IMR-90 (cell line): ENCODE measurements around the gene KIF16B. TPM values are rescaled to one million over a fixed set of nuclear protein-coding genes. Genes with fewer than 3 reads are reported as not detected.

Experiments
- ATAC-seq: fragments of 200-7000 bp; cut with Tn5 transposase; 2 replicates; pipeline ENCODE4 v1.9.1; 2020; ENCODE audit warnings: low read depth, mild to moderate bottlenecking, moderate library complexity
- BruUV-seq: library from RNA; stranded (reverse); fragments of 400-500 nt; replicated peaks from 2 replicates; lab custom pipeline; 2021; lab: Mats Ljungman, UMichigan
- CTCF ChIA-PET: fragments of 300-600 bp; formaldehyde crosslinking; extraction: SDS; loops from one replicate; lab custom pipeline; 2021; ENCODE audit warnings: antibody characterized with exemption; lab: Yijun Ruan, JAX
- POLR2A ChIA-PET: fragments of 300-600 bp; sonication (Branson Sonifier 250); formaldehyde crosslinking; loops from one replicate; lab custom pipeline; 2022; ENCODE audit warnings: antibody characterized with exemption; ENCODE audit not compliant: unreplicated experiment; lab: Charles Lee
- DNase-seq: peaks from one replicate; pipeline ENCODE4 v3.0.0; 2013
- H2AFZ ChIP-seq: replicated peaks from 2 replicates; pipeline ENCODE3; 2013; ENCODE audit warnings: low read length, mild to moderate bottlenecking; ENCODE audit not compliant: poor library complexity
- H2AK5ac ChIP-seq: 2 replicates; pipeline ENCODE4 v1.6.1; 2013; ENCODE audit warnings: low read depth, low read length, inconsistent platforms
- H2AK9ac ChIP-seq: replicated peaks from 2 replicates; pipeline ENCODE3; 2013; ENCODE audit warnings: mild to moderate bottlenecking, low read depth, low read length, moderate library complexity; ENCODE audit not compliant: poor library complexity
- H2BK120ac ChIP-seq: 2 replicates; pipeline ENCODE4 v1.6.1; 2013; ENCODE audit warnings: low read depth, low read length, inconsistent platforms
- H2BK15ac ChIP-seq: 3 replicates; pipeline ENCODE4 v1.6.1; 2013; ENCODE audit warnings: low read depth, low read length, inconsistent platforms
- H2BK20ac ChIP-seq: 2 replicates; pipeline ENCODE4 v1.6.1; 2013; ENCODE audit warnings: low read depth, mild to moderate bottlenecking, inconsistent platforms, low read length, moderate library complexity
- H2BK5ac ChIP-seq: 2 replicates; pipeline ENCODE4 v1.6.1; 2013; ENCODE audit warnings: mild to moderate bottlenecking, low read depth, low read length, inconsistent platforms; ENCODE audit not compliant: poor library complexity, severe bottlenecking
- H3K14ac ChIP-seq: replicated peaks from 2 replicates; pipeline ENCODE4 v1.6.1; 2013; ENCODE audit warnings: low read depth, low read length, inconsistent platforms
- H3K18ac ChIP-seq: 2 replicates; pipeline ENCODE4 v1.6.1; 2013; ENCODE audit warnings: low read depth, low read length, control low read depth
- H3K23ac ChIP-seq: 2 replicates; pipeline ENCODE4 v1.6.1; 2013; ENCODE audit warnings: low read depth, low read length, inconsistent platforms
- H3K27ac ChIP-seq: 2 replicates; pipeline ENCODE4 v1.5.1; 2013; ENCODE audit warnings: mild to moderate bottlenecking, control low read depth, low read length; ENCODE audit not compliant: insufficient read depth
- H3K27me3 ChIP-seq: 2 replicates; pipeline ENCODE4 v1.6.1; 2013; ENCODE audit warnings: low read length; ENCODE audit not compliant: control insufficient read depth, insufficient read depth
- H3K36me3 ChIP-seq: 2 replicates; pipeline ENCODE4 v1.6.1; 2013; ENCODE audit warnings: low read length, mixed read lengths; ENCODE audit not compliant: control insufficient read depth, insufficient read depth
- H3K4ac ChIP-seq: 2 replicates; pipeline ENCODE4 v1.6.1; 2013; ENCODE audit warnings: low read depth, low read length, inconsistent platforms
- H3K4me1 ChIP-seq: 2 replicates; pipeline ENCODE4 v1.6.1; 2013; ENCODE audit warnings: low read length, mixed read lengths; ENCODE audit not compliant: control insufficient read depth, insufficient read depth
- H3K4me2 ChIP-seq: 2 replicates; pipeline ENCODE4 v1.6.1; 2013; ENCODE audit warnings: low read depth, mild to moderate bottlenecking, control low read depth, low read length, moderate library complexity
- H3K4me3 ChIP-seq: 2 replicates; pipeline ENCODE4 v1.5.1; 2013; ENCODE audit warnings: low read depth, mild to moderate bottlenecking, control low read depth, low read length, moderate library complexity; ENCODE audit not compliant: insufficient read depth
- H3K56ac ChIP-seq: 2 replicates; pipeline ENCODE4 v1.6.1; 2013; ENCODE audit warnings: low read length, inconsistent platforms; ENCODE audit not compliant: insufficient read depth; ENCODE audit errors: extremely low read depth
- H3K79me1 ChIP-seq, 2 experiments: 2 replicates each; pipeline ENCODE4 v1.6.1; 2013; ENCODE audit warnings: low read length in 2 of 2, inconsistent platforms in 1 of 2, low read depth in 1 of 2
- H3K9ac ChIP-seq: 2 replicates; pipeline ENCODE4 v1.6.1; 2013; ENCODE audit warnings: low read depth, low read length, control low read depth
- H3K9me1 ChIP-seq: 2 replicates; pipeline ENCODE4 v1.6.1; 2013; ENCODE audit warnings: low read length, inconsistent platforms; ENCODE audit not compliant: insufficient read depth
- H3K9me3 ChIP-seq: 2 replicates; pipeline ENCODE4 v1.6.1; 2013; ENCODE audit warnings: low read length; ENCODE audit not compliant: control insufficient read depth, insufficient read depth
- H4K20me1 ChIP-seq: 2 replicates; pipeline ENCODE4 v1.6.1; 2013; ENCODE audit warnings: low read length, inconsistent platforms; ENCODE audit not compliant: insufficient read depth
- H4K5ac ChIP-seq: 2 replicates; pipeline ENCODE4 v1.6.1; 2013; ENCODE audit warnings: mild to moderate bottlenecking, low read depth, low read length, control low read depth
- H4K8ac ChIP-seq, 2 experiments: 2 replicates each; pipeline ENCODE4 v1.6.1; 2013; ENCODE audit warnings: low read depth in 2 of 2, low read length in 2 of 2, control low read depth in 1 of 2, inconsistent platforms in 1 of 2
- H4K91ac ChIP-seq: 2 replicates; pipeline ENCODE4 v1.6.1; 2013; ENCODE audit warnings: low read depth, low read length, inconsistent platforms; ENCODE audit not compliant: insufficient read depth
- BHLHE40 ChIP-seq: fragments of 150-350 bp; IDR thresholded peaks from 2 replicates; pipeline ENCODE4 v1.6.1; 2016; ENCODE audit warnings: mild to moderate bottlenecking, low read depth, low read length
- CEBPB ChIP-seq: IDR thresholded peaks from 2 replicates; pipeline ENCODE4 v1.6.1; 2012; ENCODE audit warnings: low read depth, low read length, improper control_type of control experiment
- CHD1 ChIP-seq: IDR thresholded peaks from 2 replicates; pipeline ENCODE4 v1.6.1; 2012; ENCODE audit warnings: low read depth, low read length, improper control_type of control experiment
- FOS ChIP-seq: fragments of 150-350 bp; IDR thresholded peaks from 2 replicates; pipeline ENCODE4 v1.6.1; 2016; ENCODE audit warnings: low read depth, low read length
- MAFK ChIP-seq: IDR thresholded peaks from 2 replicates; pipeline ENCODE4 v1.6.1; 2012; ENCODE audit warnings: low read depth, low read length, improper control_type of control experiment
- MAZ ChIP-seq: IDR thresholded peaks from 2 replicates; pipeline ENCODE4 v1.6.1; 2012; ENCODE audit warnings: low read depth, mild to moderate bottlenecking, low read length, improper control_type of control experiment, moderate library complexity, borderline replicate concordance
- MXI1 ChIP-seq: IDR thresholded peaks from 2 replicates; pipeline ENCODE4 v1.6.1; 2012; ENCODE audit warnings: low read depth, mild to moderate bottlenecking, low read length, moderate library complexity, borderline replicate concordance
- NFE2L2 ChIP-seq: fragments of 150-350 bp; IDR thresholded peaks from 2 replicates; pipeline ENCODE4 v1.6.1; 2016; ENCODE audit warnings: low read depth, mild to moderate bottlenecking, low read length
- POLR2A ChIP-seq: IDR thresholded peaks from 2 replicates; pipeline ENCODE4 v1.6.1; 2012; ENCODE audit warnings: mild to moderate bottlenecking, low read depth, low read length
- RAD21 ChIP-seq: IDR thresholded peaks from 2 replicates; pipeline ENCODE4 v1.6.1; 2012; ENCODE audit warnings: low read length, improper control_type of control experiment
- RCOR1 ChIP-seq: IDR thresholded peaks from 2 replicates; pipeline ENCODE4 v1.6.1; 2012; ENCODE audit warnings: mild to moderate bottlenecking, low read length, improper control_type of control experiment; ENCODE audit not compliant: insufficient replicate concordance
- RFX5 ChIP-seq: IDR thresholded peaks from 2 replicates; pipeline ENCODE4 v1.8.0; 2012; ENCODE audit warnings: low read depth, mild to moderate bottlenecking, low read length, moderate library complexity
- SMC3 ChIP-seq: fragments of 150-350 bp; IDR thresholded peaks from 2 replicates; pipeline ENCODE4 v1.6.1; 2016; ENCODE audit warnings: low read depth, mild to moderate bottlenecking, antibody characterized with exemption, low read length, moderate library complexity
- WGBS, 2 experiments: methylation state at CpG; one replicate each; pipeline versions ENCODE4 v1.1.5 to v1.1.7; 2013; ENCODE audit warnings: missing lambda C conversion rate in 2 of 2; ENCODE audit not compliant: insufficient read length in 1 of 2; ENCODE audit errors: extremely low coverage in 2 of 2; 5-methylcytosine and 5-hydroxymethylcytosine counted together
- dilution Hi-C: fragments of 300-500 bp; cut with HindIII; formaldehyde crosslinking; loops from one replicate; pipeline ENCODE4 v1.14.3; 2018; ENCODE audit warnings: low sequenced_read_pairs; ENCODE audit not compliant: unreplicated experiment
- in situ Hi-C: fragments of 300-500 bp; cut with MboI; formaldehyde crosslinking; loops from 3 replicates; pipeline ENCODE4 v1.14.3; 2019; ENCODE audit warnings: low sequenced_read_pairs, inconsistent platforms, mixed read lengths
- intact Hi-C: fragments of 100-400 bp; cut with micrococcal nuclease; formaldehyde crosslinking; loops from 2 replicates; pipeline ENCODE4 v1.10.0; 2022
- polyA plus RNA-seq, 3 experiments: library from polyadenylated mRNA; depleted of rRNA; stranded (reverse); fragments of >200 nt; gene quantifications; 2 replicates each; pipeline ENCODE4 v1.2.3, GENCODE V29; 2012; ENCODE audit warnings: low replicate concordance in 1 of 3
- total RNA-seq: library from RNA; depleted of rRNA; stranded (reverse); fragments of >200 nt; gene quantifications from 2 replicates; pipeline ENCODE4 v1.2.3, GENCODE V29; 2012
- TF ChIP-seq, protein P1 (sequence below): conservative IDR thresholded peaks from 2 replicates; pipeline ENCODE4 v1.5.1; 2012; ENCODE audit warnings: mild to moderate bottlenecking, low read depth, low read length, improper control_type of control experiment
- TF ChIP-seq, protein P2 (sequence below): fragments of 150-350 bp; IDR thresholded peaks from 2 replicates; pipeline ENCODE4 v1.6.1; 2016; ENCODE audit warnings: low read depth, mild to moderate bottlenecking, low read length, moderate library complexity, borderline replicate concordance
- TF ChIP-seq, protein P3 (sequence below): fragments of 150-350 bp; IDR thresholded peaks from 2 replicates; pipeline ENCODE4 v1.6.1; 2017; ENCODE audit warnings: mild to moderate bottlenecking, antibody characterized with exemption, low read length, low read depth

Gene KIF16B
- total and polyA plus RNA-seq, 2 of the 4 experiments (the other 2 are of a cell fraction): 4.7 to 10.0 TPM

DNA sequence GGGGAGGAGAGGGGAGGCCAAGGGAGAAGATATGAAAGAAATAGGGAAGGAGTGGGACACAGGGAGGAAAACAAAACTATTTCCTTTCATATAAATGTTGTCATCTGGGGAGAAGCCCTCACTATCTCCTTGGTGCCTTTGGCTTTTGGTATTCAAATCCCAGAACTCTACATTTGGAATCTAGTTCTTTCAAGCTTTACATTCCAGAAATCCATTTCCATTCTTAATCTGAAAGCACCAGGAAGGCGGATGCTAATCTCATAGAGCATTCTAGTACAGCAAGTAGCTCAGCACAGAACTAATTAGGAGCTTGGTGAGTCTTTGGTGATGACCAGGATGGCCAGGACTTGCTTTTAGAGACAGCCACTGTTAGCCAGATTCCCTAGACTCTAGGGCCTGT, 177.9 kb downstream of the KIF16B start:
- H3K4me1 ChIP-seq: no peaks in the 10 kb centered on the region
- no peak overlapping the region for H4K8ac ChIP-seq
- H3K27ac ChIP-seq: no peak overlapping the region
- H3K9me3 ChIP-seq: no peaks in the 10 kb centered on the region
- no peaks in the 10 kb centered on the region for H3K9me1 ChIP-seq
- H2BK15ac ChIP-seq: no peak overlapping the region
- TF ChIP-seq RCOR1: no peak
- TF ChIP-seq, protein P1, sequence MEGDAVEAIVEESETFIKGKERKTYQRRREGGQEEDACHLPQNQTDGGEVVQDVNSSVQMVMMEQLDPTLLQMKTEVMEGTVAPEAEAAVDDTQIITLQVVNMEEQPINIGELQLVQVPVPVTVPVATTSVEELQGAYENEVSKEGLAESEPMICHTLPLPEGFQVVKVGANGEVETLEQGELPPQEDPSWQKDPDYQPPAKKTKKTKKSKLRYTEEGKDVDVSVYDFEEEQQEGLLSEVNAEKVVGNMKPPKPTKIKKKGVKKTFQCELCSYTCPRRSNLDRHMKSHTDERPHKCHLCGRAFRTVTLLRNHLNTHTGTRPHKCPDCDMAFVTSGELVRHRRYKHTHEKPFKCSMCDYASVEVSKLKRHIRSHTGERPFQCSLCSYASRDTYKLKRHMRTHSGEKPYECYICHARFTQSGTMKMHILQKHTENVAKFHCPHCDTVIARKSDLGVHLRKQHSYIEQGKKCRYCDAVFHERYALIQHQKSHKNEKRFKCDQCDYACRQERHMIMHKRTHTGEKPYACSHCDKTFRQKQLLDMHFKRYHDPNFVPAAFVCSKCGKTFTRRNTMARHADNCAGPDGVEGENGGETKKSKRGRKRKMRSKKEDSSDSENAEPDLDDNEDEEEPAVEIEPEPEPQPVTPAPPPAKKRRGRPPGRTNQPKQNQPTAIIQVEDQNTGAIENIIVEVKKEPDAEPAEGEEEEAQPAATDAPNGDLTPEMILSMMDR: no peak
- TF ChIP-seq CEBPB: no peak
- no peak for TF ChIP-seq NFE2L2
- TF ChIP-seq, protein P2, sequence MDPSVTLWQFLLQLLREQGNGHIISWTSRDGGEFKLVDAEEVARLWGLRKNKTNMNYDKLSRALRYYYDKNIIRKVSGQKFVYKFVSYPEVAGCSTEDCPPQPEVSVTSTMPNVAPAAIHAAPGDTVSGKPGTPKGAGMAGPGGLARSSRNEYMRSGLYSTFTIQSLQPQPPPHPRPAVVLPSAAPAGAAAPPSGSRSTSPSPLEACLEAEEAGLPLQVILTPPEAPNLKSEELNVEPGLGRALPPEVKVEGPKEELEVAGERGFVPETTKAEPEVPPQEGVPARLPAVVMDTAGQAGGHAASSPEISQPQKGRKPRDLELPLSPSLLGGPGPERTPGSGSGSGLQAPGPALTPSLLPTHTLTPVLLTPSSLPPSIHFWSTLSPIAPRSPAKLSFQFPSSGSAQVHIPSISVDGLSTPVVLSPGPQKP: no peak
- no peak for TF ChIP-seq RAD21
- no peak for TF ChIP-seq MAFK
- TF ChIP-seq BHLHE40: no peak
- no peak for TF ChIP-seq POLR2A
- no peak for TF ChIP-seq CHD1
- no peak for TF ChIP-seq MAZ
- no peak for TF ChIP-seq SMC3
- TF ChIP-seq RFX5: no peak
- TF ChIP-seq FOS: no peak
- no peak for TF ChIP-seq MXI1
- TF ChIP-seq, protein P3, sequence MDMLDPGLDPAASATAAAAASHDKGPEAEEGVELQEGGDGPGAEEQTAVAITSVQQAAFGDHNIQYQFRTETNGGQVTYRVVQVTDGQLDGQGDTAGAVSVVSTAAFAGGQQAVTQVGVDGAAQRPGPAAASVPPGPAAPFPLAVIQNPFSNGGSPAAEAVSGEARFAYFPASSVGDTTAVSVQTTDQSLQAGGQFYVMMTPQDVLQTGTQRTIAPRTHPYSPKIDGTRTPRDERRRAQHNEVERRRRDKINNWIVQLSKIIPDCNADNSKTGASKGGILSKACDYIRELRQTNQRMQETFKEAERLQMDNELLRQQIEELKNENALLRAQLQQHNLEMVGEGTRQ: no peak
- DNase-seq: no peak
- no peak overlapping the region for H3K14ac ChIP-seq
- H3K18ac ChIP-seq: no peak overlapping the region
- H2AK9ac ChIP-seq: no peak overlapping the region
- dilution Hi-C loops: no loop called here
- H4K91ac ChIP-seq: no peak overlapping the region
- no peak overlapping the region for H3K4me2 ChIP-seq
- no peak overlapping the region for H3K9ac ChIP-seq
- H2BK120ac ChIP-seq: no peak overlapping the region
- BruUV-seq: no TSS peak
- no peak for ATAC-seq
- intact Hi-C loops: no loop called here
- H3K79me1 ChIP-seq: no peaks in the 10 kb centered on the region
- no peak overlapping the region for H2BK20ac ChIP-seq
- H2AFZ ChIP-seq: no peak overlapping the region
- in situ Hi-C loops: no loop called here
- no peak overlapping the region for H2AK5ac ChIP-seq
- H3K27me3 ChIP-seq: no peaks in the 10 kb centered on the region
- no peak overlapping the region for H3K4me3 ChIP-seq
- POLR2A ChIA-PET: no interaction called here
- H2BK5ac ChIP-seq: no peak overlapping the region
- CTCF ChIA-PET: no interaction called here
- H4K5ac ChIP-seq: no peak overlapping the region
- peaks cover 4% of the 10 kb centered on the region; the same call in 1 of the 2 replicates for H3K36me3 ChIP-seq
- no peak overlapping the region for H3K56ac ChIP-seq
- no CpG with 5 or more reads among the region's 1 CpG for WGBS, 2 experiments
- no peak overlapping the region for H3K23ac ChIP-seq
- H4K20me1 ChIP-seq: no peaks in the 10 kb centered on the region
- H3K4ac ChIP-seq: no peak overlapping the region
